Nephron progenitor cell (in vitro differentiated cells): Measurements from ENCODE around the gene PNKP.

Experiments
- DNase-seq: peaks from one replicate; pipeline ENCODE4 v3.0.0; 2021
- H3K27ac Mint-ChIP-seq: 2 replicates; pipeline ENCODE4 v1.8.0; 2021; ENCODE audit warnings: mild to moderate bottlenecking, moderate library complexity, mixed read lengths
- H3K27me3 Mint-ChIP-seq: 2 replicates; pipeline ENCODE4 v1.8.0; 2021; ENCODE audit warnings: mild to moderate bottlenecking, low read depth, mixed read lengths; ENCODE audit not compliant: poor library complexity
- H3K36me3 Mint-ChIP-seq: 2 replicates; pipeline ENCODE4 v1.8.0; 2021; ENCODE audit warnings: low read depth, mixed read lengths
- H3K4me1 Mint-ChIP-seq: 2 replicates; pipeline ENCODE4 v1.8.0; 2021; ENCODE audit warnings: mixed read lengths
- H3K4me3 Mint-ChIP-seq: 2 replicates; pipeline ENCODE4 v1.8.0; 2021; ENCODE audit warnings: mild to moderate bottlenecking, moderate library complexity, mixed read lengths
- H3K9me3 Mint-ChIP-seq: 2 replicates; pipeline ENCODE4 v1.8.0; 2021; ENCODE audit warnings: mild to moderate bottlenecking, moderate library complexity, mixed read lengths
- TF ChIP-seq, protein P1 (sequence below): fragments of 200-600 bp; sonication (generic); IDR thresholded peaks from 2 replicates; pipeline ENCODE4 v1.5.0; 2021; ENCODE audit warnings: antibody characterized with exemption

Gene PNKP

DNA sequence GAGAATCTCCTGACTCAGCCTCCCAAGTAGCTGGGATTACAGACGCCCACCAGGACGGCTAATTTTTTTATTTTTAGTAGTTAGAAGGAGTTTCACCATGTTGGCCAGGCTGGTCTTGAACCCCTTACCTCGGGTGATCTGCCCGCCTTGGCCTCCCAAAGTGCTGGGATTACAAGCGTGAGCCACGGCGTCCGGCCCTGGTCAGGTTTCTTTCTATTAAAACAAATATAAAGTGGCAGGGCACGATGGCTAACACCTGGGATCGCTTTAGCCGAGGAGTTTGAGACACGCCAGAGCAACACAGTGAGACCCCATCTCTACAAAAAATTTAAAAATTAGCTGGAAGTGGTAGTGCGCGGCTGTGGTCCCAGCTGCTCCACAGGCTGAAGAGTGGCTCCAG, 50.8 kb downstream of the PNKP start:
- no peaks in the 10 kb centered on the region for H3K9me3 Mint-ChIP-seq
- H3K4me1 Mint-ChIP-seq, result peaks cover 57% of the 10 kb centered on the region
- TF ChIP-seq, protein P1, sequence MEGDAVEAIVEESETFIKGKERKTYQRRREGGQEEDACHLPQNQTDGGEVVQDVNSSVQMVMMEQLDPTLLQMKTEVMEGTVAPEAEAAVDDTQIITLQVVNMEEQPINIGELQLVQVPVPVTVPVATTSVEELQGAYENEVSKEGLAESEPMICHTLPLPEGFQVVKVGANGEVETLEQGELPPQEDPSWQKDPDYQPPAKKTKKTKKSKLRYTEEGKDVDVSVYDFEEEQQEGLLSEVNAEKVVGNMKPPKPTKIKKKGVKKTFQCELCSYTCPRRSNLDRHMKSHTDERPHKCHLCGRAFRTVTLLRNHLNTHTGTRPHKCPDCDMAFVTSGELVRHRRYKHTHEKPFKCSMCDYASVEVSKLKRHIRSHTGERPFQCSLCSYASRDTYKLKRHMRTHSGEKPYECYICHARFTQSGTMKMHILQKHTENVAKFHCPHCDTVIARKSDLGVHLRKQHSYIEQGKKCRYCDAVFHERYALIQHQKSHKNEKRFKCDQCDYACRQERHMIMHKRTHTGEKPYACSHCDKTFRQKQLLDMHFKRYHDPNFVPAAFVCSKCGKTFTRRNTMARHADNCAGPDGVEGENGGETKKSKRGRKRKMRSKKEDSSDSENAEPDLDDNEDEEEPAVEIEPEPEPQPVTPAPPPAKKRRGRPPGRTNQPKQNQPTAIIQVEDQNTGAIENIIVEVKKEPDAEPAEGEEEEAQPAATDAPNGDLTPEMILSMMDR, result no peak
- H3K4me3 Mint-ChIP-seq, result peak overlapping the region; percentile 50
- peaks cover 7% of the 10 kb centered on the region for H3K36me3 Mint-ChIP-seq
- no peaks in the 10 kb centered on the region for H3K27me3 Mint-ChIP-seq
- no peak for DNase-seq
- H3K27ac Mint-ChIP-seq, result peak overlapping the region; percentile 42

DNA sequence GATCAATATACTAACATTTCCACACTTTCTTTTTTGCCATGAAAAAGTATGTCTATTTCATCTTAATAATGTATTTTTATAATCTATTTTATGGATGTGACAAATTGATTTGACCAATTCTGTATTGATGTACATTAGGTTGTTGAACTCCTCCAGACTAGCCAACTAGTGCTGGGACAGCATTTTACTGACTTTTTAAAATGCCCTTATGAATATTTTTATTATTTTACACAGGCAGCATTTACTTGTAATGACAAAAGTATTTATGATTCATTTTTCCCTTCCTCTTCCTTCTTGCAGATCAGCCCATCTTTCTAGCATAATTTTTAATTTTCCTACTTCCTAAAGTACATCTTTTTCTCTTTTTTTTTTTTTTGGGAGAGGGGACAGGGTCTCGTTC, 53.4 kb downstream of the PNKP start:
- H3K9me3 Mint-ChIP-seq, result no peaks in the 10 kb centered on the region
- H3K4me1 Mint-ChIP-seq, result peaks cover 46% of the 10 kb centered on the region
- peaks cover 7% of the 10 kb centered on the region for H3K27me3 Mint-ChIP-seq
- H3K36me3 Mint-ChIP-seq, result no peaks in the 10 kb centered on the region
- TF ChIP-seq, protein P1, result no peak
- no peak for DNase-seq
- H3K4me3 Mint-ChIP-seq, result peak overlapping the region; percentile 95
- H3K27ac Mint-ChIP-seq, result peak overlapping the region; percentile 99

DNA sequence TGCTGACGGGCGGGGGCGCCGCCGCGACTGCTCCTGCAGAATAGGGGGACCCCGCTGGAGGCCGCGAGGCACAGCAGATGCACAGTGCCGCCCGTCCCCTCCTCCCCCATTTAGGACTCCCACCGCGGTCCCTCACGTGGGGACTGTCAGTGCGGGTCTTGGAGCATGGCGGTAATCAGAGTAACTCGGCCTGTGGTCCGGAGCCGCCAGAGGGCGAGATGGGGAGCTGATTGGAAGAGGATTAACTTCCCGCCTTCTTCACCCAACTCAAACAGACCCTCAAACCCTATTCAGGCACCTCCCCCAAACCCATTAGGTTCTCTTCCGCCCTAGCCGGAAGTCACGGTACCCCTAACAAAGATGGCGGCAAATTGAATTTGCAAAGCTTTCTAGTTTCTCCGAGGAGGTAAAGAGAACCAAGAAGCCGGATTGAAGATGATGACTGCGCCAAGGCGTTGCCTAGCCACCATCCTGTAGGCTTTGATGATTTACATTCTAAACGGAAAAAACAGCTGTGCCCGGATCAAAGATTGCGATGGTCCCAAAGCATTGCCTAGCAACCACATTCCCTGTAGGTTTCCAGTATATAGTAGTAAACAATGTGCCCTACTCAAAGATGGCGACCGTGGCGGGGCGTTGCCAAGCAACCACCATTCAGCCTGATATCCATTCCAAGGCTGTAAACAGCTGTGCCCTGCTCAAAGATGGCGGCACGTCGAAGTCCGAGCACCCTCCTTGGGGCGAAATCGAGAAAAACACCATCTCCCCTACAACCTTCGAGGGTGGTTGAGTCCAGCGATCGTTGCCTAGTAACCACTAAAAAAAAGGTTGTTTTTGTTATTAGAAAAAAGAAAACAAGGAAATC, 54.1 kb downstream of the PNKP start, which contains the start of gene FUZ:
Gene FUZ (minus strand): TSS at position 296 of the 865 bp plus-strand sequence. CDS start 186 bp downstream, at position 110.
- Mint-ChIP-seq H3K4me3 (peak within 1 kb of the TSS; percentile 95), H3K27ac (peak within 1 kb of the TSS; percentile 100), H3K4me1 (peaks cover 52% of the 10 kb centered on the region), H3K27me3 (peaks cover 7% of the 10 kb centered on the region), H3K9me3 (no peaks in the 10 kb centered on the region), H3K36me3 (no peaks in the 10 kb centered on the region)
- peak; percentile 91 for DNase-seq
- TF ChIP-seq, protein P1, result no peak

DNA sequence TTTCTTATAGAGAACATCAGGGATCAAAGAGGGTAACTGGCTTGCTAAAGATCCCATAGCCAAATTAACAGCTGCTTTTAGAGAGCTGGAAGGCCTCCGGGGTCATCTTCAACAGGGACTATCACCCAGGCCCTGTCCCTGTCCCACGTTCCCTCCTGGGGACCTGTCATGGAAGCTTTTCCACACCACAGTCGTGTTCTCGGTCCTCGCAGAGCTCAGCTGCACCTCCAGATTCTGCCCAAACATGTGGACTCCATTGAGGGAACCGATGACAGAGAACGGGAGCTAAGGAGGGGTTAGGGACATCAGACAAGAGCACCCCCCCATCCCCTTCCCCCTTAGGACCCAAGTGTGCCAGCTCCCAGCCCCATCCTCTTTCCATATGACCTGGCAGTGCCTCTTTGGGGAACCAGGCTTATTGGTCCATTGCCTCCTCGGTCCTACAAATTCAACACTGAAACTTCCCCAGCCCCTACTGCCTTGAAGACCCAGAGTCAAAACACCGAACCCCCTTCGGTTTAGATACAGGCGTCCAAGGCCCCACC, 54.9 kb downstream of the PNKP start:
- Mint-ChIP-seq H3K27me3 (peaks cover 7% of the 10 kb centered on the region), H3K36me3 (no peaks in the 10 kb centered on the region), H3K27ac (peak overlapping the region; percentile 100), H3K4me3 (peak overlapping the region; percentile 95), H3K4me1 (peaks cover 57% of the 10 kb centered on the region), H3K9me3 (no peaks in the 10 kb centered on the region)
- DNase-seq, result no peak
- TF ChIP-seq, protein P1, result no peak

DNA sequence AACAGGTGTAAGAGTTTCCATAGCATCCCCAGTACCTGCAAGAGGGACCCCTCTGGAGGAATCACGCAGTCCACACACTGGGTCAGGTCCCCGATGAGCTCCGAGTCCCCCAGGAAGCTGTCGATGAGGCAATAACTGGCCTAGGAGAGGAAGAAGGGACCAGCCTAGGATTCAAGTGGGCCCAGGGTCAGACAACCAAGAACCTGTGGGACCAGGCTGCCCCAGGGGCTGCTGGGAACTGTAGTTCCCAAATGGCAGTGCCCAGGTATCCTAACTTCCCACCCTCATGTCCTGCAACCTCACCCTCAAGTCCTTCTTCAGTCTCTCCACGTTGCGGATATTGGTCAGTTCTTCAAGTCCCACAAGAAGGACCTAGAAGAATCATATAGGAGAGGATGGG, 56.0 kb downstream of the PNKP start:
- H3K27me3 Mint-ChIP-seq, result peaks cover 7% of the 10 kb centered on the region
- peak overlapping the region; percentile 95 for H3K4me3 Mint-ChIP-seq

More for the DNA sequence above, 56.0 kb downstream of the PNKP start:
- no peak overlapping the region for H3K27ac Mint-ChIP-seq
- TF ChIP-seq, protein P1, result no peak
- no peaks in the 10 kb centered on the region for H3K9me3 Mint-ChIP-seq
- no peak for DNase-seq
- peaks cover 53% of the 10 kb centered on the region for H3K4me1 Mint-ChIP-seq
- peaks cover 3% of the 10 kb centered on the region for H3K36me3 Mint-ChIP-seq
